Sigmoid colon (tissue), 7 donors: ENCODE results near the gene PPP1R12A. TPM values are rescaled to one million over a fixed set of nuclear protein-coding genes. Genes with fewer than 3 reads are reported as not detected.

Source experiments
- DNase-seq: peaks from one replicate; pipeline ENCODE4 v3.0.0-alpha.2; 2019
- H3K27ac ChIP-seq, 4 donors: fragments of 200-600 bp; sonication (generic); one replicate each; pipeline ENCODE4 v1.5.1; 2016 to 2019; ENCODE audit warnings: mild to moderate bottlenecking in 1 of 4
- H3K27me3 ChIP-seq, 3 donors: fragments of 200-600 bp; sonication (generic); one replicate each; pipeline ENCODE4 v1.5.1; 2019; ENCODE audit warnings: mild to moderate bottlenecking in 1 of 3
- H3K36me3 ChIP-seq, 4 donors: fragments of 200-600 bp; sonication (generic); one replicate each; pipeline ENCODE4 v1.5.1; 2016 to 2019
- H3K4me1 ChIP-seq, 4 donors: fragments of 200-600 bp; sonication (generic); one replicate each; pipeline ENCODE4 v1.5.1; 2017 to 2019
- H3K4me3 ChIP-seq, 4 donors: fragments of 200-600 bp; sonication (generic); one replicate each; pipeline ENCODE4 v1.5.1; 2017 to 2019; ENCODE audit warnings: mild to moderate bottlenecking in 2 of 4, moderate library complexity in 1 of 4
- H3K9me3 ChIP-seq, 4 donors: fragments of 200-600 bp in 3 of 4; sonication (generic) in 3 of 4; one replicate each; pipeline versions ENCODE4 v1.5.1 to v1.6.1; 2013 to 2019
- EP300 ChIP-seq, 4 donors: sonication (generic); formaldehyde crosslinking; IDR thresholded peaks; one replicate each; pipeline ENCODE4 v1.6.1; 2017; ENCODE audit warnings: antibody characterized with exemption in 4 of 4
- POLR2A ChIP-seq, 2 donors: fragments of 450-650 bp; IDR thresholded peaks; one replicate each; pipeline ENCODE4 v1.6.1; 2016; ENCODE audit warnings: antibody characterized with exemption in 2 of 2, mild to moderate bottlenecking in 2 of 2, moderate library complexity in 2 of 2
- POLR2AphosphoS5 ChIP-seq, 4 donors: sonication (generic); formaldehyde crosslinking; IDR thresholded peaks; one replicate each; pipeline ENCODE4 v1.6.1; 2017; ENCODE audit warnings: antibody characterized with exemption in 4 of 4
- WGBS, 2 donors: extraction: QIAGEN DNeasy Blood & Tissue Kit; methylation state at CpG; one replicate each; pipeline ENCODE4 v1.1.7; 2013; 5-methylcytosine and 5-hydroxymethylcytosine counted together
- intact Hi-C: fragments of 100-400 bp; cut with DNase I; formaldehyde crosslinking; loops from one replicate; pipeline ENCODE4 v1.15.1; 2023
- polyA plus RNA-seq, 3 donors: library from polyadenylated mRNA; stranded (reverse); fragments of 200-250 nt; gene quantifications; one replicate each; pipeline ENCODE4 v1.2.3, GENCODE V29; 2013
- total RNA-seq, 4 donors: library from RNA; depleted of rRNA; stranded (reverse); fragments of >200 nt; gene quantifications; one replicate each; pipeline ENCODE4 v1.1.0, GENCODE V29; 2016
- TF ChIP-seq, protein P1 (sequence below), 4 experiments: fragments of 450-650 bp in 3 of 4; fragments of 200-600 bp in 1 of 4; IDR thresholded peaks; one replicate each; pipeline ENCODE4 v1.5.1; 2016 to 2019; ENCODE audit warnings: antibody characterized with exemption in 4 of 4, mild to moderate bottlenecking in 3 of 4, moderate library complexity in 2 of 4
- donor health status: healthy with polysubstance abuse.
- donor health status: Bipolar disorder and iron deficiency.
- donor health status: healthy.

Gene PPP1R12A
- total and polyA plus RNA-seq, 7 donors: 11.4 to 528 (median 326) TPM

- Histone ChIP-seq H3K36me3 (no peaks in the 10 kb centered on the region), H3K27me3 (no peaks in the 10 kb centered on the region), H3K9me3 (no peaks in the 10 kb centered on the region), H3K4me1 (peaks cover 0 to 97% (median 73%) of the 10 kb centered on the region in 4 donors), H3K27ac (peak overlapping the region in 1 of 4 donors; percentile 33), H3K4me3 (no peak overlapping the region)
- no peak for TF ChIP-seq POLR2AphosphoS5 (IDR thresholded peaks at IDR 0.05)
- TF ChIP-seq, protein P1, sequence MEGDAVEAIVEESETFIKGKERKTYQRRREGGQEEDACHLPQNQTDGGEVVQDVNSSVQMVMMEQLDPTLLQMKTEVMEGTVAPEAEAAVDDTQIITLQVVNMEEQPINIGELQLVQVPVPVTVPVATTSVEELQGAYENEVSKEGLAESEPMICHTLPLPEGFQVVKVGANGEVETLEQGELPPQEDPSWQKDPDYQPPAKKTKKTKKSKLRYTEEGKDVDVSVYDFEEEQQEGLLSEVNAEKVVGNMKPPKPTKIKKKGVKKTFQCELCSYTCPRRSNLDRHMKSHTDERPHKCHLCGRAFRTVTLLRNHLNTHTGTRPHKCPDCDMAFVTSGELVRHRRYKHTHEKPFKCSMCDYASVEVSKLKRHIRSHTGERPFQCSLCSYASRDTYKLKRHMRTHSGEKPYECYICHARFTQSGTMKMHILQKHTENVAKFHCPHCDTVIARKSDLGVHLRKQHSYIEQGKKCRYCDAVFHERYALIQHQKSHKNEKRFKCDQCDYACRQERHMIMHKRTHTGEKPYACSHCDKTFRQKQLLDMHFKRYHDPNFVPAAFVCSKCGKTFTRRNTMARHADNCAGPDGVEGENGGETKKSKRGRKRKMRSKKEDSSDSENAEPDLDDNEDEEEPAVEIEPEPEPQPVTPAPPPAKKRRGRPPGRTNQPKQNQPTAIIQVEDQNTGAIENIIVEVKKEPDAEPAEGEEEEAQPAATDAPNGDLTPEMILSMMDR (IDR thresholded peaks at IDR 0.05): no peak
- TF ChIP-seq EP300 (IDR thresholded peaks at IDR 0.05): no peak
- TF ChIP-seq POLR2A (IDR thresholded peaks at IDR 0.05): no peak
- intact Hi-C loops: no loop called here
- DNase-seq: no peak
- 40 to 67% methylated on average over 2 of the region's 2 CpGs for WGBS, 2 donors
Observed at GRCh38 chr12:79900951-79901350, 33.9 kb downstream of the PPP1R12A start.

DNA sequence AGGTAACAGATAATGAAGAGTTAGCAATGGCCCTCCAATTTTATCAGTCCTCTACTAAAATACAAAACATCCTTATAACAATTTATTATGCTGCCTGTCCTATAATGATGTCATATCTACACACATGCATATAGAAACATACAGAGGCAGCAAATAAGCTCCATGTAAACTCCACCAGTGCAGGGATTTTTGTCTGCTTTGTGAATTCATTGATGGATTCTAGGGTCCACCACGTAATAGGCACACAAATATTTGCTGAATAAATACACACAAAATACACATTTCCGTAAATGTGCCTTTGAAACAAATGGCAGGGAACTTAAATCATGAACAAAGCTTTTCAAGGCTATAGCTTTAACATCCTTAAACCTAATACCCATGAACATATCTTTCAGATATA, 34.7 kb downstream of the PPP1R12A start:
- 81 to 92% methylated on average over 2 of the region's 2 CpGs for WGBS, 2 donors
- no peak for DNase-seq
- TF ChIP-seq POLR2AphosphoS5 (IDR thresholded peaks at IDR 0.05) (no peak), POLR2A (IDR thresholded peaks at IDR 0.05) (no peak), EP300 (IDR thresholded peaks at IDR 0.05) (no peak)
- TF ChIP-seq, protein P1 (IDR thresholded peaks at IDR 0.05): no peak
- Histone ChIP-seq H3K4me1 (peaks cover 0 to 97% (median 72%) of the 10 kb centered on the region in 4 donors), H3K4me3 (no peak overlapping the region), H3K27me3 (no peaks in the 10 kb centered on the region), H3K36me3 (no peaks in the 10 kb centered on the region), H3K9me3 (no peaks in the 10 kb centered on the region), H3K27ac (no peak overlapping the region)
- intact Hi-C loops: no loop called here

- H3K27ac ChIP-seq: no peak overlapping the region
- H3K4me1 ChIP-seq: peaks cover 0 to 93% (median 71%) of the 10 kb centered on the region in 4 donors
- no peaks in the 10 kb centered on the region for H3K9me3 ChIP-seq
Observed at GRCh38 chr12:79897617-79898016, 37.3 kb downstream of the PPP1R12A start.

DNA sequence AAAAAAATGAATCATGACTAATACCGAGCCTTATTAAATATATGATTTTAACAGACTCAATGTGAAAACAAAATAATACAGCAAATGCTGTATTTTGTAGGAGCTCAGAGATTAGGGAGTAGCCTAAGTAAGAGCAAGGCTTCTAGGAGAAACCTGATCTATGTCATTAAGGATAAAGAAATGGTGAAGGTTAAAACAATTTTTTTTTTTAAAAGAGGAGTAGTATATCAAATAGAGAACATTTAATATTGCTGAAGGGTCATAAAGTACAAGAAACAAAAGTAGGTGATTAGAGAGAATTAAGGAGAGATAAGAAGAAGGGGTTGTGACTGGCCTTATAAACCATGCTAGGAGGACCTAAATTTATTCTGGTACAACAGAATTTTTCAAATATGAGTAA, 39.1 kb downstream of the PPP1R12A start:
- intact Hi-C loops: no loop called here
- no peaks in the 10 kb centered on the region for H3K36me3 ChIP-seq
- no peaks in the 10 kb centered on the region for H3K27me3 ChIP-seq
- no peaks in the 10 kb centered on the region for H3K9me3 ChIP-seq
- TF ChIP-seq POLR2AphosphoS5 (IDR thresholded peaks at IDR 0.05): no peak
- no peak for TF ChIP-seq EP300 (IDR thresholded peaks at IDR 0.05)
- no peak for TF ChIP-seq POLR2A (IDR thresholded peaks at IDR 0.05)
- peaks cover 0 to 82% (median 59%) of the 10 kb centered on the region in 4 donors for H3K4me1 ChIP-seq
- peak overlapping the region in 2 of 4 donors; percentile 38 to 59 for H3K27ac ChIP-seq
- H3K4me3 ChIP-seq: no peak overlapping the region
- no peak for DNase-seq
- 55 to 89% methylated on average over 1 of the region's 1 CpG for WGBS, 2 donors

More at GRCh38 chr12:79897617-79898016, 37.3 kb downstream of the PPP1R12A start:
- no peak for DNase-seq
- WGBS, 2 donors: 84% methylated on average over 1 of the region's 1 CpG
- H3K36me3 ChIP-seq: no peaks in the 10 kb centered on the region
- no peaks in the 10 kb centered on the region for H3K27me3 ChIP-seq
- intact Hi-C loops: no loop called here
- no peak overlapping the region for H3K4me3 ChIP-seq
- no peak for TF ChIP-seq POLR2AphosphoS5 (IDR thresholded peaks at IDR 0.05)
- TF ChIP-seq, protein P1 (IDR thresholded peaks at IDR 0.05): no peak
- TF ChIP-seq EP300 (IDR thresholded peaks at IDR 0.05): no peak
- no peak for TF ChIP-seq POLR2A (IDR thresholded peaks at IDR 0.05)

- peak overlapping the region in 3 of 4 donors; percentile 38 to 59 (median 40) for H3K27ac ChIP-seq
- H3K4me3 ChIP-seq: no peak overlapping the region
- DNase-seq: no peak
- intact Hi-C loops: no loop called here
- peaks cover 0 to 81% (median 59%) of the 10 kb centered on the region in 4 donors for H3K4me1 ChIP-seq
- no peaks in the 10 kb centered on the region for H3K9me3 ChIP-seq
- H3K27me3 ChIP-seq: no peaks in the 10 kb centered on the region
- H3K36me3 ChIP-seq: no peaks in the 10 kb centered on the region
- no peak for TF ChIP-seq EP300 (IDR thresholded peaks at IDR 0.05)
- TF ChIP-seq POLR2A (IDR thresholded peaks at IDR 0.05): no peak
- no peak for TF ChIP-seq POLR2AphosphoS5 (IDR thresholded peaks at IDR 0.05)
- TF ChIP-seq, protein P1 (IDR thresholded peaks at IDR 0.05): no peak
Observed at GRCh38 chr12:79895071-79895470, 39.8 kb downstream of the PPP1R12A start.
